GM04503 (cell line): ENCODE measurements around the gene ZNF331.
"Not testable (repeated sequence)": the region's sequence is repeated elsewhere in the genome, so short reads cannot be mapped to it uniquely, and the experiment has no call there.

Experiments used
- DNase-seq: peaks from one replicate; pipeline ENCODE4 v3.0.0-alpha.2; 2012; ENCODE audit warnings: low read depth

The ZNF331 gene

GRCh38 chr19:53537521-53538377 lies at the start of gene ZNF331:
TSS of gene ZNF331 (plus strand) at chr19:53538145. CDS start at chr19:53569377, 31,232 bp downstream.
- DNase-seq: no peak

- DNase-seq: no peak
Observed at GRCh38 chr19:53492153-53492552, 45.8 kb upstream of the ZNF331 start.

GRCh38 chr19:53497311-53498023 lies 40.5 kb upstream of the ZNF331 start:
- not testable (repeated sequence) for DNase-seq

GRCh38 chr19:53498024-53498395 lies 39.9 kb upstream of the ZNF331 start:
- not testable (repeated sequence) for DNase-seq

GRCh38 chr19:53503151-53503550 lies 34.8 kb upstream of the ZNF331 start:
- DNase-seq: not testable (repeated sequence)

GRCh38 chr19:53503671-53504364 lies 34.1 kb upstream of the ZNF331 start:
- not testable (repeated sequence) for DNase-seq

- DNase-seq: not testable (repeated sequence)
Observed at GRCh38 chr19:53504365-53504703, 33.6 kb upstream of the ZNF331 start.

GRCh38 chr19:53504885-53505284 lies 33.1 kb upstream of the ZNF331 start:
- no peak for DNase-seq

GRCh38 chr19:53506728-53507127 lies 31.2 kb upstream of the ZNF331 start:
- no peak for DNase-seq

GRCh38 chr19:53507523-53508442 lies 30.2 kb upstream of the ZNF331 start:
- DNase-seq: no peak

- no peak for DNase-seq
Observed at GRCh38 chr19:53509443-53509842, 28.5 kb upstream of the ZNF331 start.

GRCh38 chr19:53509845-53510244 lies 28.1 kb upstream of the ZNF331 start:
- no peak for DNase-seq

- no peak for DNase-seq
Observed at GRCh38 chr19:53511357-53511756, 26.6 kb upstream of the ZNF331 start.

- no peak for DNase-seq
Observed at GRCh38 chr19:53511933-53512374, 26.0 kb upstream of the ZNF331 start.

- DNase-seq: not testable (repeated sequence)
Observed at GRCh38 chr19:53515047-53515446, 22.9 kb upstream of the ZNF331 start.

- no peak for DNase-seq
Observed at GRCh38 chr19:53517114-53517741, 20.7 kb upstream of the ZNF331 start.

GRCh38 chr19:53518121-53518520 lies 19.8 kb upstream of the ZNF331 start:
- no peak for DNase-seq

GRCh38 chr19:53518716-53519115 lies 19.2 kb upstream of the ZNF331 start:
- no peak for DNase-seq

GRCh38 chr19:53519446-53519845 lies 18.5 kb upstream of the ZNF331 start:
- DNase-seq: no peak

- no peak for DNase-seq
Observed at GRCh38 chr19:53520163-53520546, 17.8 kb upstream of the ZNF331 start.
